C4-2B (cell line): ENCODE results near the gene TM4SF18.

Source experiments
- H3K27ac ChIP-seq: fragments of 450-650 bp; 2 replicates; pipeline ENCODE4 v1.5.1; 2017
- ZFX ChIP-seq: fragments of 450-650 bp; IDR thresholded peaks from 2 replicates; pipeline ENCODE4 v1.6.1; 2017
- TF ChIP-seq, protein P1 (sequence below): fragments of 450-650 bp; conservative IDR thresholded peaks from 2 replicates; pipeline ENCODE4 v1.5.1; 2017; ENCODE audit warnings: mild to moderate bottlenecking

TM4SF18 gene

DNA sequence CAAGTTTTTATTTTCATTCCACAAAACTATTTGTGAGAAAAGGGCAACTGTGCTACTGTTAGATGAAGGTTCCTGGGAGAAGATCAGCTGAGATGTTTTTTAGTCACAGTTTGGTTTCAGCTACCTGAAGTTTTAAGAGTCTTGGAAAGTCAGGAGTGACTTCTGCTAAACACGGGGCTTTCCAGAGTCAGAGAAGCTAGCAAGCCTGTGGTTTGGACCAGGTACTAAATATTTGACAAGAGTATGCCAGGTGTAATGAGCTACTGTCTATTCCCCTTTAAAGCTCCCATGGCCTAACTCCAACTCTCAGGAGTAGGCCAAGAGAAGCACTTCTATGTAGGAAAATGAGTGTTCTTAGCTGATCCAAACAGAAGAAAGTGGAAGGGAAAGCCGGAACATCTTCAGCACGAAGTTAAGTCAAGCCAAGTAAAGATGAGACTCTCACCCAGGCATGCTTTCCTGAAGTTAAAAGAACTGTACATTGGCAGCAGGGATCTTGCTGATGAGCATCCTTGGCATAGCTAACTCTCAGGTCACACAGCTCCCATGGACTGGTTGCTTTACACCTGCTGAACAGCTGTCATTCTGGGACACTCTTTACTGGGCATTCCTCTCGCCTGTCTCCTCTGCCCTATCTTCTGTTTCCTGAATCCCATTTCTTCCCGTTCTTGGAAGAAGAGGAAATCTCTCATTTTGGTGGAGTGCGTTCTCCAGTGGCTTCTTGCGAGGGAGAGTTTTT is 22.5 kb downstream of the TM4SF18 start:
- H3K27ac ChIP-seq, result peak overlapping the region; percentile 24; the same call in 1 of the 2 replicates
- TF ChIP-seq, protein P1, sequence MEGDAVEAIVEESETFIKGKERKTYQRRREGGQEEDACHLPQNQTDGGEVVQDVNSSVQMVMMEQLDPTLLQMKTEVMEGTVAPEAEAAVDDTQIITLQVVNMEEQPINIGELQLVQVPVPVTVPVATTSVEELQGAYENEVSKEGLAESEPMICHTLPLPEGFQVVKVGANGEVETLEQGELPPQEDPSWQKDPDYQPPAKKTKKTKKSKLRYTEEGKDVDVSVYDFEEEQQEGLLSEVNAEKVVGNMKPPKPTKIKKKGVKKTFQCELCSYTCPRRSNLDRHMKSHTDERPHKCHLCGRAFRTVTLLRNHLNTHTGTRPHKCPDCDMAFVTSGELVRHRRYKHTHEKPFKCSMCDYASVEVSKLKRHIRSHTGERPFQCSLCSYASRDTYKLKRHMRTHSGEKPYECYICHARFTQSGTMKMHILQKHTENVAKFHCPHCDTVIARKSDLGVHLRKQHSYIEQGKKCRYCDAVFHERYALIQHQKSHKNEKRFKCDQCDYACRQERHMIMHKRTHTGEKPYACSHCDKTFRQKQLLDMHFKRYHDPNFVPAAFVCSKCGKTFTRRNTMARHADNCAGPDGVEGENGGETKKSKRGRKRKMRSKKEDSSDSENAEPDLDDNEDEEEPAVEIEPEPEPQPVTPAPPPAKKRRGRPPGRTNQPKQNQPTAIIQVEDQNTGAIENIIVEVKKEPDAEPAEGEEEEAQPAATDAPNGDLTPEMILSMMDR, result no peak
- no peak for TF ChIP-seq ZFX

- TF ChIP-seq ZFX, result no peak
- TF ChIP-seq, protein P1, result no peak
- H3K27ac ChIP-seq, result no peak overlapping the region
These were observed 26.0 kb downstream of the TM4SF18 start for GRCh38 chr3:149307435-149307783.

DNA sequence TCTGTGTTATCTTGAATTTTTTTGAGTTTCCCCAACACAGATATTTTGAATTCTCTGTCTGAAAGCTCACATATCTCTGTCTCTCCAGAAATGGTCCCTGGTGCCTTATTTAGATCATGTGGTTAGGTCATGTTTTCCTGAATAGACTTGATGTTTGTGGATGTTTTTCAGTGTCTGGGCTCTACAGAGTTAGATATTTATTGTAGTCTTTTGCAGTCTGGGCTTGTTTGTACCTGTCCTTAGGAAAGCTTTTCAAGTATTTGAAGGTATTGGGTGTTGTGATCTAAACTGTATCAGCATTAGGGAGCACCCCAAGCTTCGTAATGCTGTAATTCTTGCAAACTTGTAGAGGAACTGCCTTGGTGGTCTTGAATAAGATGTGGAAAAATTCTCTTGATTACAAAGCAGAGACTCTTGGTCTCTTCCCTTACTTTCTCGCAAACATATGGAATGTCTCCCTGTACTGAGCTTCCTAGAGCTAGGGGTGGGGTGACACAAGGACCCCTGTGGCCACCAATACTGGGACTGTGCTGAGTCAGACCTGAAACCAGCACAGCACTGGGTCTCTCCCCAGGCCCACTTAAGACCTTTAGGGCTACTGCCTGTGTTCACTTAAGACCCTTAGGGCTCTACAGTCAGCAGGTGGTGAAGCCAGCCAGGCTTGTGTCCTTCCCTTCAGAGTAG is 26.5 kb downstream of the TM4SF18 start:
- no peak overlapping the region for H3K27ac ChIP-seq
- TF ChIP-seq, protein P1, result no peak
- no peak for TF ChIP-seq ZFX

GRCh38 chr3:149305376-149305775 is 28.1 kb downstream of the TM4SF18 start:
- TF ChIP-seq, protein P1, result no peak
- TF ChIP-seq ZFX, result no peak
- no peak overlapping the region for H3K27ac ChIP-seq

DNA sequence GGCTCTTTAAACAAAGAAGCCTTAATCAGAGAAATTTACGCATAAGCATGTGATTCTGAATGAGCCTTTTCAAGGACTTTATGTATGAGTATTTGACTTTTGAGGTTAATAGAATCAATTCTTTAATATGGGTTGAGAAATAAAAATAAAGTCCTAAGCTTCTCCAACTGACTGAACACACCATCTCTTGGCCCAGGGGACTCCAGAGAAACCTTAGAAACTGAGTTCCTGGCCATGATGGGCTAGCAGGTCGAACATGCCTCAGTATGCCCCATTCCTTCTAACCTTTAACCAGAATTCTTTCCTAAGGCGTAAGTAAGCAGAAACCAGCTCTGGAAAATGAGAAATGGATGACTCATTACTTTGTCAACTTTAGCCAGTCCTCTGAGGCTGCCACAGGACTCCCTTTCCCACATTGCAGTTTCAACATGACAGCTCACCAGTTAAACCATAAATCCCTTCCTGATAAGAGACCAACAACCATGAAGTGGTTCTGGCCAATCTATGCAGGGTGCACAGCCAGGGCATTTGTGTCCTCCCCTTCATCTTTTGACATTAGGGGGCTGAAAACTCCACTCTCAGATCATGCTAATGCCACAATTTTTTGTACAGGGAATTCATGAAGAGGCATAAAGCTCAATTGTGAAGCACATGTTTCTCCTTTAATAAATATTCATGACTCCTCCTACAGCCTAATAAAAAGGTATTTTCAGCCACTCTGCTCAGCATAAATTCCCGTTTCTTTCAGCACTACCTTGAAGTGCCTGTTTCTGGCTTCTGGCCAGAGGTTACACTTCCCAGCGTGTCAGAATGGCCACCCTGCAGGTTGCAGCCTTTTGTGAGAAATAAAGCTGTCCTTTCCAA is 33.3 kb downstream of the TM4SF18 start:
- TF ChIP-seq, protein P1, result no peak
- no peak for TF ChIP-seq ZFX
- H3K27ac ChIP-seq, result peak overlapping the region; percentile 36; the same call in 1 of the 2 replicates

DNA sequence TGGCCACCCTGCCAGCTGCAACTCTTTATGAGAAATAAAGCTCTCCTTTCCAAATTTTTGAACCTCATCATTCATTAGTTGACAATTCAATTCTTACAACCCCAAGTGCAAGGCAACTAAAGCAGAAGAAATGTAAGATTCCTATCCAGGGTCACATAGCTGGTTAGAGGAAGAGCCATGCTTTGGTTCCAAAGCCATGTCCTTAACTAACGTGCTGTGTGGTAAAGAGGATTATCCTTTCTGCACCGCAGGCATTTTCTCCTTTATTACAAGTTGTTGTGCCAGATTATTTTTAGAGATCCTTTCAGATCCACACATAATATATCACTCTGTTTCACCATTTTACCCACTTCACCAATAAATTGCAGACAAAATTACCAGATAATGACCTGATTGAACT is 36.5 kb downstream of the TM4SF18 start:
- no peak for TF ChIP-seq ZFX
- TF ChIP-seq, protein P1, result no peak
- H3K27ac ChIP-seq, result no peak overlapping the region; the same call in 1 of the 2 replicates

GRCh38 chr3:149292666-149293065 is 40.8 kb downstream of the TM4SF18 start:
- no peak for TF ChIP-seq ZFX
- TF ChIP-seq, protein P1, result no peak
- no peak overlapping the region for H3K27ac ChIP-seq
